ENCODE measurements around the gene CCDC78. TPM values are rescaled to one million over a fixed set of nuclear protein-coding genes. Genes with fewer than 3 reads are reported as not detected.

CCDC78 gene
- total RNA-seq, 1 donor from 2014 or later, result 0.85 TPM

DNA sequence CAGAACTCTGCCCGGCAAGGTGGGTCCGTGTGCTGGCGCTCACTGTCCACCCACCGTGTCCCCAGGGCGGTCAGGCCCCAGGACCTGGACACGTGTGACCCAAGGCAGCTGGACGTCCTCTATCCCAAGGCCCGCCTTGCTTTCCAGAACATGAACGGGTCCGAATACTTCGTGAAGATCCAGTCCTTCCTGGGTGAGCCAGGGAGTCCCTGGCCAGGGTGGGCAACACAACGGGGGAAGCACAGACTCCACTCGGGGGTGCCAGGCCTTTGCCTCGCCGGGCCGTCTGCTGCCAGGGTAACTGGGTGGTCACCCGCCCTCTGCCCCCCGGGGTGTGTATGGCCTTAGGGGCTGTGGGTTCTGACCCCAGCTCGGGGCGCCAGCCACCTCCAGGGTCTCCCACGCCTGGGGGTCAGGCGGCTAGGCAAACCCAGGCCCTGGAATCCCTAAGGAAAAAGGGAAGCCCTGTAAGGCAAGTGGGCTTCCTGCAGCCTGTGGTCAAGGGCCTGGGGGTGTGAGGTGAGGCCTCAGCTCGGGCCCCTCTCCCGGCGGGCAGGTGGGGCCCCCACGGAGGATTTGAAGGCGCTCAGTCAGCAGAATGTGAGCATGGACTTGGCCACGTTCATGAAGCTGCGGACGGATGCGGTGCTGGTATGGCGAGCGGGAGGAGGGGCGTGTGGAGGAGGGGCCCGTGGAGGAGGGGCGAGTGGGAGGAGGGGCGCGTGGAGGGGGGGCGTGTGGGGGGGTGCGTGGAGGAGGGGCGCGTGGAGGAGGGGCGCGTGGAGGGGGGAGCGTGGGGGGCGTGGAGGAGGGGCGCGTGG lies 40.8 kb upstream of the CCDC78 start:
- H3K27ac Mint-ChIP-seq (ENCODE audit: unreplicated experiment), result no peak overlapping the region
- no peaks in the 10 kb centered on the region for H3K36me3 Mint-ChIP-seq (ENCODE audit: low read depth, unreplicated experiment)
- TF ChIP-seq CTCF (IDR thresholded peaks at IDR 0.05; ENCODE audit: unreplicated experiment), result no peak
- H3K27me3 Mint-ChIP-seq (ENCODE audit: unreplicated experiment), result peaks cover 7% of the 10 kb centered on the region
- H3K4me1 Mint-ChIP-seq (ENCODE audit: unreplicated experiment), result no peaks in the 10 kb centered on the region
- no peaks in the 10 kb centered on the region for H3K9me3 Mint-ChIP-seq (ENCODE audit: unreplicated experiment)
- H3K4me3 Mint-ChIP-seq (ENCODE audit: unreplicated experiment), result no peak overlapping the region
- DNase-seq (ENCODE audit: low spot score), result no peak

- H3K4me3 Mint-ChIP-seq (ENCODE audit: unreplicated experiment), result no peak overlapping the region
- no peak for TF ChIP-seq CTCF (IDR thresholded peaks at IDR 0.05; ENCODE audit: unreplicated experiment)
- H3K4me1 Mint-ChIP-seq (ENCODE audit: unreplicated experiment), result no peaks in the 10 kb centered on the region
- no peaks in the 10 kb centered on the region for H3K9me3 Mint-ChIP-seq (ENCODE audit: unreplicated experiment)
- peaks cover 6% of the 10 kb centered on the region for H3K27me3 Mint-ChIP-seq (ENCODE audit: unreplicated experiment)
- no peaks in the 10 kb centered on the region for H3K36me3 Mint-ChIP-seq (ENCODE audit: low read depth, unreplicated experiment)
- no peak overlapping the region for H3K27ac Mint-ChIP-seq (ENCODE audit: unreplicated experiment)
- DNase-seq (ENCODE audit: low spot score), result no peak
These were observed 40.0 kb upstream of the CCDC78 start for GRCh38 chr16:766008-766819.

- no peak for TF ChIP-seq CTCF (IDR thresholded peaks at IDR 0.05; ENCODE audit: unreplicated experiment)
- Mint-ChIP-seq H3K27ac (ENCODE audit: unreplicated experiment) (no peak overlapping the region), H3K27me3 (ENCODE audit: unreplicated experiment) (peaks cover 4% of the 10 kb centered on the region)
These were observed 39.2 kb upstream of the CCDC78 start for GRCh38 chr16:765488-765865.

GRCh38 chr16:764848-765487 lies 38.7 kb upstream of the CCDC78 start:
- Mint-ChIP-seq H3K36me3 (ENCODE audit: low read depth, unreplicated experiment) (no peaks in the 10 kb centered on the region), H3K27ac (ENCODE audit: unreplicated experiment) (no peak overlapping the region), H3K27me3 (ENCODE audit: unreplicated experiment) (peaks cover 4% of the 10 kb centered on the region), H3K4me1 (ENCODE audit: unreplicated experiment) (no peaks in the 10 kb centered on the region), H3K9me3 (ENCODE audit: unreplicated experiment) (no peaks in the 10 kb centered on the region), H3K4me3 (ENCODE audit: unreplicated experiment) (no peak overlapping the region)
- DNase-seq (ENCODE audit: low spot score), result no peak
- TF ChIP-seq CTCF (IDR thresholded peaks at IDR 0.05; ENCODE audit: unreplicated experiment), result no peak

More at GRCh38 chr16:765488-765865, 39.2 kb upstream of the CCDC78 start:
- Mint-ChIP-seq H3K36me3 (ENCODE audit: low read depth, unreplicated experiment) (no peaks in the 10 kb centered on the region), H3K4me1 (ENCODE audit: unreplicated experiment) (no peaks in the 10 kb centered on the region), H3K9me3 (ENCODE audit: unreplicated experiment) (no peaks in the 10 kb centered on the region), H3K4me3 (ENCODE audit: unreplicated experiment) (no peak overlapping the region)
- no peak for DNase-seq (ENCODE audit: low spot score)
